ENCODE data around the gene SUSD3. TPM values are rescaled to one million over a fixed set of nuclear protein-coding genes. Genes with fewer than 3 reads are reported as not detected.

SUSD3 gene
- total and polyA plus RNA-seq, 2 of the 8 experiments (the other 6 are each of a cell fraction or from before 2014, with no cell fraction given), result 5.5 to 35.4 TPM

DNA sequence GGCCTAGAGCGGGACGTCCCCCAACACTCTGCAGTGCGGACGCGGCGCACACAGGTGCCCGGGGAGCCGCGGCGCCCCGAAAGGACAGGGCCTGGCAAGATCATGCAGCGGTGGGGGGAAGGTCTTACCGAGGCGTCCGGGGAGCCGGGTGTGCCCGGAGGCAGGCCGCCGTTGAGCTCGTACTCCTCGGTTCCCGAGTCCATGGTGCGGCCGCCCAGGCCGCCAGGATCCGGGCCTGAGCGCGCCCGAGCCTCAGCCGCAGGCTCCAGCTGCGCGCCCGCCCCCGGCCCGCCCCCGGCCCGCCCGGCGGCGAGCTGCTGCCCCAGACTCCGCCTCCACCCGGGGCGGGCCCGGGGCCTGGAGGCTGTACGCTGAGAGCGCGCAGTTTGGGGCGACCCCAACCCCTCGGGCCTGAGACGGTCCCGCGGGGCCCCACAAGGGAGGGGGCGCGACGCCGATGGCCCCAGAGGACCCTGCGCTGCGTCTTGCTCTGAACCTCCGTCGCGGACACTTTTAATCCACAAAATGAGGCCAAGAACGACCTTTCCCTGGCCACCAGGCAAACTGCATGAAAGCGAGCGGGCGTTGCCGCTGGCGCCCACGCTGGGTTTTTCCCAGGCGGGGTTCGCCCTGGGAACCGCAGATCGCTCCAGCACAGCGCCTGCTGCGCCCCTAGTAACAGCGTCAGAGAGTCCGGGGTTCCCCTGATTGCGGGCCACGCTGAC, 75.7 kb downstream of the SUSD3 start, which contains the start of gene NINJ1 (continued):
- TF ChIP-seq CHD7 (IDR thresholded peaks at IDR 0.05; ENCODE audit: insufficient replicate concordance, low read length), result peak; percentile 52
- TF ChIP-seq RAD21 (IDR thresholded peaks at IDR 0.05 in 1 of 2, conservative IDR thresholded peaks at IDR 0.05 in 1 of 2; ENCODE audit: low read depth in 2 of 2, low read length in 2 of 2), result no peak
- no peak for TF ChIP-seq CTCF (IDR thresholded peaks at IDR 0.05; ENCODE audit: control extremely low read depth in 1 of 3, insufficient read depth in 1 of 3, low read depth in 1 of 3, low read length in 3 of 3)
- TF ChIP-seq SP2 (IDR thresholded peaks at IDR 0.05; ENCODE audit: low read length), result no peak
- TF ChIP-seq POLR2AphosphoS5 (IDR thresholded peaks at IDR 0.05; ENCODE audit: low read depth, low read length), result peak; percentile 38; the same call in 1 of the 2 replicates
- no peak for TF ChIP-seq HDAC6 (IDR thresholded peaks at IDR 0.05; ENCODE audit: low read depth, low read length)
- TF ChIP-seq CTBP2 (IDR thresholded peaks at IDR 0.05; ENCODE audit: borderline replicate concordance, insufficient read depth, insufficient read length, low read length), result no peak

Data from H1 (cell line).